ENCODE results near the gene PRMT1.
"Not testable (repeated sequence)": the region's sequence is repeated elsewhere in the genome, so short reads cannot be mapped to it uniquely, and the experiment has no call there.

PRMT1 gene

GRCh38 chr19:49677231-49677900, at the start of gene PRMT1:
Gene PRMT1, plus strand, starts transcription at chr19:49677271. Its CDS starts 10 bp downstream, at chr19:49677281.
- H3K4me3 Mint-ChIP-seq, result peak within 1 kb of the TSS; percentile 93
- H3K36me3 Mint-ChIP-seq, result no peaks in the 10 kb centered on the region
- no peaks in the 10 kb centered on the region for H3K9me3 Mint-ChIP-seq
- H3K4me1 Mint-ChIP-seq, result peaks cover 30% of the 10 kb centered on the region
- H3K27ac Mint-ChIP-seq, result peak within 1 kb of the TSS; percentile 99
- no peaks in the 10 kb centered on the region for H3K27me3 Mint-ChIP-seq

- no peak overlapping the region for H3K4me3 Mint-ChIP-seq
- H3K27me3 Mint-ChIP-seq, result no peaks in the 10 kb centered on the region
- H3K27ac Mint-ChIP-seq, result no peak overlapping the region
- H3K36me3 Mint-ChIP-seq, result no peaks in the 10 kb centered on the region
- H3K4me1 Mint-ChIP-seq, result peaks cover 5% of the 10 kb centered on the region
- H3K9me3 Mint-ChIP-seq, result no peaks in the 10 kb centered on the region
Measured at GRCh38 chr19:49629659-49630058, 47.4 kb upstream of the PRMT1 start.

GRCh38 chr19:49631014-49631588, 46.0 kb upstream of the PRMT1 start:
- Mint-ChIP-seq H3K36me3 (no peaks in the 10 kb centered on the region), H3K4me1 (peaks cover 5% of the 10 kb centered on the region), H3K4me3 (no peak overlapping the region), H3K27me3 (no peaks in the 10 kb centered on the region), H3K9me3 (no peaks in the 10 kb centered on the region), H3K27ac (peak overlapping the region; percentile 35)

- Mint-ChIP-seq H3K27ac (peak overlapping the region; percentile 68), H3K36me3 (no peaks in the 10 kb centered on the region), H3K4me3 (no peak overlapping the region), H3K4me1 (peaks cover 5% of the 10 kb centered on the region), H3K9me3 (no peaks in the 10 kb centered on the region), H3K27me3 (no peaks in the 10 kb centered on the region)
Measured at GRCh38 chr19:49631610-49632192, 45.4 kb upstream of the PRMT1 start.

- no peak overlapping the region for H3K27ac Mint-ChIP-seq
- no peak overlapping the region for H3K4me3 Mint-ChIP-seq
- H3K36me3 Mint-ChIP-seq, result no peaks in the 10 kb centered on the region
- H3K27me3 Mint-ChIP-seq, result no peaks in the 10 kb centered on the region
- no peaks in the 10 kb centered on the region for H3K9me3 Mint-ChIP-seq
- peaks cover 6% of the 10 kb centered on the region for H3K4me1 Mint-ChIP-seq
Measured at GRCh38 chr19:49632576-49632975, 44.5 kb upstream of the PRMT1 start.

- not testable (repeated sequence) for H3K4me3 Mint-ChIP-seq, H3K9me3 Mint-ChIP-seq, H3K27me3 Mint-ChIP-seq, H3K27ac Mint-ChIP-seq, H3K36me3 Mint-ChIP-seq
- H3K4me1 Mint-ChIP-seq, result peaks cover 12% of the 10 kb centered on the region
Measured at GRCh38 chr19:49633273-49633672, 43.8 kb upstream of the PRMT1 start.

- no peak overlapping the region for H3K4me3 Mint-ChIP-seq
- no peak overlapping the region for H3K27ac Mint-ChIP-seq
- H3K27me3 Mint-ChIP-seq, result no peaks in the 10 kb centered on the region
- no peaks in the 10 kb centered on the region for H3K36me3 Mint-ChIP-seq
- peaks cover 34% of the 10 kb centered on the region for H3K4me1 Mint-ChIP-seq
- H3K9me3 Mint-ChIP-seq, result no peaks in the 10 kb centered on the region
Measured at GRCh38 chr19:49635530-49636232, 41.4 kb upstream of the PRMT1 start.

- Mint-ChIP-seq H3K27me3 (no peaks in the 10 kb centered on the region), H3K36me3 (no peaks in the 10 kb centered on the region), H3K27ac (no peak overlapping the region), H3K4me3 (no peak overlapping the region), H3K9me3 (no peaks in the 10 kb centered on the region), H3K4me1 (peaks cover 33% of the 10 kb centered on the region)
Measured at GRCh38 chr19:49636233-49636932, 40.7 kb upstream of the PRMT1 start.

GRCh38 chr19:49637821-49638738, 39.0 kb upstream of the PRMT1 start:
- peak overlapping the region; percentile 68 for H3K4me3 Mint-ChIP-seq
- H3K9me3 Mint-ChIP-seq, result no peaks in the 10 kb centered on the region
- H3K4me1 Mint-ChIP-seq, result peaks cover 44% of the 10 kb centered on the region
- H3K36me3 Mint-ChIP-seq, result no peaks in the 10 kb centered on the region
- no peaks in the 10 kb centered on the region for H3K27me3 Mint-ChIP-seq
- H3K27ac Mint-ChIP-seq, result peak overlapping the region; percentile 77

- Mint-ChIP-seq H3K9me3 (no peaks in the 10 kb centered on the region), H3K4me1 (peaks cover 59% of the 10 kb centered on the region), H3K4me3 (peak overlapping the region; percentile 97), H3K27me3 (no peaks in the 10 kb centered on the region), H3K27ac (peak overlapping the region; percentile 97), H3K36me3 (peaks cover 2% of the 10 kb centered on the region)
Measured at GRCh38 chr19:49639401-49640112, 37.5 kb upstream of the PRMT1 start.

- Mint-ChIP-seq H3K4me3 (peak within 1 kb of the TSS; percentile 97), H3K36me3 (peaks cover 3% of the 10 kb centered on the region), H3K4me1 (peaks cover 62% of the 10 kb centered on the region), H3K9me3 (no peaks in the 10 kb centered on the region), H3K27ac (peak within 1 kb of the TSS; percentile 97), H3K27me3 (no peaks in the 10 kb centered on the region)
Measured at GRCh38 chr19:49640113-49640898, 36.8 kb upstream of the PRMT1 start, which contains the start of gene RRAS. Gene RRAS, minus strand, starts transcription at chr19:49640143. Its CDS starts 45 bp downstream, at chr19:49640098.

GRCh38 chr19:49641688-49642491, 35.2 kb upstream of the PRMT1 start, which contains the start of gene SCAF1:
Gene SCAF1, plus strand, starts transcription at chr19:49642209. Its CDS starts 2,818 bp downstream, at chr19:49645027.
- H3K36me3 Mint-ChIP-seq, result peaks cover 3% of the 10 kb centered on the region
- H3K27ac Mint-ChIP-seq, result peak within 1 kb of the TSS; percentile 97
- H3K4me1 Mint-ChIP-seq, result peaks cover 65% of the 10 kb centered on the region
- no peaks in the 10 kb centered on the region for H3K27me3 Mint-ChIP-seq
- H3K4me3 Mint-ChIP-seq, result peak within 1 kb of the TSS; percentile 97
- no peaks in the 10 kb centered on the region for H3K9me3 Mint-ChIP-seq
